Caco-2 (cell line): ENCODE measurements around the gene CBFB. TPM values are rescaled to one million over a fixed set of nuclear protein-coding genes. Genes with fewer than 3 reads are reported as not detected.

ENCODE experiments used
- BruUV-seq: library from RNA; stranded (reverse); fragments of 400-500 nt; replicated peaks from 2 replicates; lab custom pipeline; 2021; lab: Mats Ljungman, UMichigan
- CTCF ChIA-PET: fragments of 300-600 bp; sonication (Branson Sonifier 250); formaldehyde crosslinking; loops from one replicate; lab custom pipeline; 2022; ENCODE audit warnings: antibody characterized with exemption; lab: Charles Lee
- POLR2A ChIA-PET: fragments of 300-600 bp; sonication (Branson Sonifier 250); formaldehyde crosslinking; loops from one replicate; lab custom pipeline; 2022; ENCODE audit warnings: antibody characterized with exemption; lab: Charles Lee
- DNase-seq, 2 experiments: peaks; one replicate each; pipeline versions ENCODE4 v3.0.0 to v3.0.0-alpha.2; 2020 to 2022
- H3K27me3 ChIP-seq: replicated peaks from 2 replicates; pipeline ENCODE4 v1.6.0; 2011; ENCODE audit warnings: low read length; ENCODE audit not compliant: control insufficient read depth, insufficient read depth
- H3K36me3 ChIP-seq: 2 replicates; pipeline ENCODE4 v1.5.1; 2011; ENCODE audit warnings: low read length; ENCODE audit not compliant: control insufficient read depth, insufficient read depth
- H3K4me1 ChIP-seq: fragments of 250-450 bp; sonication (Bioruptor Pico); 2 replicates; pipeline ENCODE4 v1.5.1; 2020; ENCODE audit warnings: mild to moderate bottlenecking
- H3K4me3 ChIP-seq: 2 replicates; pipeline ENCODE4 v1.5.1; 2011; ENCODE audit warnings: low read depth, mild to moderate bottlenecking, control low read depth, low read length
- H3K9me3 ChIP-seq: fragments of 250-450 bp; sonication (Bioruptor Pico); 2 replicates; pipeline ENCODE4 v1.5.1; 2020; ENCODE audit warnings: mild to moderate bottlenecking, moderate library complexity
- H3K27ac Mint-ChIP-seq: one replicate; pipeline ENCODE4 v1.8.0; 2022; ENCODE audit warnings: mixed read lengths; ENCODE audit not compliant: unreplicated experiment
- H3K27me3 Mint-ChIP-seq: one replicate; pipeline ENCODE4 v1.8.0; 2022; ENCODE audit warnings: mixed read lengths; ENCODE audit not compliant: insufficient read depth, unreplicated experiment
- H3K36me3 Mint-ChIP-seq: one replicate; pipeline ENCODE4 v1.8.0; 2022; ENCODE audit warnings: mild to moderate bottlenecking, mixed read lengths; ENCODE audit not compliant: insufficient read depth, unreplicated experiment
- H3K4me1 Mint-ChIP-seq: one replicate; pipeline ENCODE4 v1.8.0; 2022; ENCODE audit warnings: low read depth, mixed read lengths; ENCODE audit not compliant: unreplicated experiment
- H3K4me3 Mint-ChIP-seq: one replicate; pipeline ENCODE4 v1.8.0; 2022; ENCODE audit warnings: mild to moderate bottlenecking, moderate library complexity, mixed read lengths; ENCODE audit not compliant: unreplicated experiment
- H3K9me3 Mint-ChIP-seq: one replicate; pipeline ENCODE4 v1.8.0; 2022; ENCODE audit warnings: mixed read lengths; ENCODE audit not compliant: unreplicated experiment
- CTCF ChIP-seq, 2 experiments: fragments of 200-600 bp in 1 of 2; IDR thresholded peaks; 1 replicate in 1 of 2; 2 replicates in 1 of 2; pipeline versions ENCODE4 v1.5.1 to v1.8.0; 2011 to 2022; ENCODE audit warnings: antibody characterized with exemption in 1 of 2, control low read depth in 1 of 2, inconsistent platforms in 1 of 2, low read depth in 1 of 2, low read length in 1 of 2, mild to moderate bottlenecking in 1 of 2, moderate library complexity in 1 of 2; ENCODE audit not compliant: insufficient read depth in 1 of 2, severe bottlenecking in 1 of 2, unreplicated experiment in 1 of 2
- intact Hi-C: fragments of 100-400 bp; cut with micrococcal nuclease; formaldehyde crosslinking; loops from one replicate; pipeline ENCODE4 v1.10.0; 2022; ENCODE audit not compliant: unreplicated experiment
- total RNA-seq: library from RNA; stranded (reverse); gene quantifications from 2 replicates; pipeline ENCODE4 v1.2.3, GENCODE V29; 2022

The CBFB gene
- total RNA-seq, 1 experiment from 2014 or later: 102 TPM

DNA sequence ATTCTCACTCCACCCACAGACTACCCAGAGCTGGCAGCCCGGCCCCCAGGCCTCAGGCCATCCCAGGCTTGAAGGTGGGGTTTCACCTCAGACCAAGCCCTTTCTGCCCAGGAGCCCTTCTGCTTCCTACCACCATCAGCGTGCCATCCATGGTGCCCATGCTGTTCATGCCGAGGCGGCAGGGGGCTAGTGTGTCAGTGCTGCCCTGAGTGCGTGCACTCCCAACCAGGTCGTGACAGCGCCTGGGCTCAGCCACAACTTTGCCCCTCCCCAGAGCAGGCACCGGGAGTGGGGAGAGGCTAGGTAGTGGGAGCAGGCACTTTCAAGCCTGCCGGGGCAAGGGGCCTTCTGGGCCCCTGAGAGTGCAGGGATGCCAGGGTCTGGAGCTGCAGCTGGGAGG is 113.4 kb downstream of the CBFB start:
- ChIA-PET CTCF (interaction anchor here (0.9 kb wide), 1 partner anchor 28 kb away, joined by 3 read pairs; the partner anchor contains the start of gene NOL3), POLR2A (interaction anchor here (0.6 kb wide), 1 partner anchor 105 kb away, joined by 5 read pairs; no protein-coding TSS in a partner anchor)
- Mint-ChIP-seq H3K4me3 (no peak overlapping the region), H3K9me3 (no peaks in the 10 kb centered on the region), H3K36me3 (peaks cover 84% of the 10 kb centered on the region), H3K27me3 (no peaks in the 10 kb centered on the region), H3K4me1 (no peaks in the 10 kb centered on the region), H3K27ac (no peak overlapping the region)
- DNase-seq: no peak
- TF ChIP-seq CTCF (IDR thresholded peaks at IDR 0.05; ENCODE audit: insufficient read depth in 1 of 2, low read depth in 1 of 2, low read length in 1 of 2, severe bottlenecking in 1 of 2, unreplicated experiment in 1 of 2): no peak
- H3K4me3 ChIP-seq: no peak overlapping the region
- BruUV-seq: no TSS peak
- intact Hi-C loops: no loop called here
- peaks cover 7% of the 10 kb centered on the region for H3K36me3 ChIP-seq
- H3K4me1 ChIP-seq: no peaks in the 10 kb centered on the region
- H3K9me3 ChIP-seq: no peaks in the 10 kb centered on the region
- H3K27me3 ChIP-seq: no peaks in the 10 kb centered on the region

DNA sequence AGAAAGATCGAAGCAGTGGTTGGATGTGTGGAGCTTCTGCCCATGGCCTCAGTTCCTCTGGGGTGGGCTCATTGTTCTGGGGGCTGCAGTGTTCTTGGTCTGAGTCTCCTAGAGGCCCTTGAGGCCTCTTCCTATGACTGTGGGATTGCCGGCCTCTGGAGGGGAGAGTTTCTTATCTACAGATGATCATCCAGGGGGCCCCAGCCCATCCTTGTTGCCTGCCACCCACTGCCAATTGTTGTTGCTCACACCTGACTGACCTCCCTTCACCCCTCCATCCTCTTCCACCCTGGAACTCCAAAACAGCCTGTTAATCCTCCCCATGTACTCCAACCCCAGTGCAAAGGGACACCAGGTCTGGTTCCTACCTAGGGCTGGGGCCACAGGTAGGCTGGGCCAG is 116.0 kb downstream of the CBFB start:
- H3K36me3 Mint-ChIP-seq: peaks cover 82% of the 10 kb centered on the region

GRCh38 chr16:67145746-67146145 is 116.8 kb downstream of the CBFB start:
- H3K9me3 ChIP-seq: no peaks in the 10 kb centered on the region
- ChIA-PET CTCF (interaction anchor here (0.6 to 1.3 kb wide), 2 partner anchors 9 to 28 kb away, joined by 3 read pairs; no protein-coding TSS in a partner anchor), POLR2A (no interaction called here)
- no peaks in the 10 kb centered on the region for H3K9me3 Mint-ChIP-seq
- TF ChIP-seq CTCF (IDR thresholded peaks at IDR 0.05; ENCODE audit: insufficient read depth in 1 of 2, low read depth in 1 of 2, low read length in 1 of 2, severe bottlenecking in 1 of 2, unreplicated experiment in 1 of 2): no peak
- H3K4me3 Mint-ChIP-seq: no peak overlapping the region
- H3K4me3 ChIP-seq: no peak overlapping the region
- no peak for DNase-seq
- no peak overlapping the region for H3K27ac Mint-ChIP-seq
- no peaks in the 10 kb centered on the region for H3K27me3 Mint-ChIP-seq
- H3K4me1 Mint-ChIP-seq: no peaks in the 10 kb centered on the region
- intact Hi-C loops: no loop called here
- H3K27me3 ChIP-seq: no peaks in the 10 kb centered on the region
- peaks cover 79% of the 10 kb centered on the region for H3K36me3 Mint-ChIP-seq
- no TSS peak for BruUV-seq
- H3K4me1 ChIP-seq: no peaks in the 10 kb centered on the region; the same call in 1 of the 2 replicates
- H3K36me3 ChIP-seq: peaks cover 4% of the 10 kb centered on the region

More for the DNA sequence above, 116.0 kb downstream of the CBFB start:
- Histone ChIP-seq H3K9me3 (no peaks in the 10 kb centered on the region), H3K4me1 (no peaks in the 10 kb centered on the region; the same call in 1 of the 2 replicates), H3K4me3 (no peak overlapping the region), H3K27me3 (no peaks in the 10 kb centered on the region), H3K36me3 (peaks cover 7% of the 10 kb centered on the region)
- no peak for DNase-seq
- Mint-ChIP-seq H3K9me3 (no peaks in the 10 kb centered on the region), H3K27ac (no peak overlapping the region), H3K4me1 (no peaks in the 10 kb centered on the region), H3K27me3 (no peaks in the 10 kb centered on the region), H3K4me3 (no peak overlapping the region)
- BruUV-seq: no TSS peak
- TF ChIP-seq CTCF (IDR thresholded peaks at IDR 0.05; ENCODE audit: insufficient read depth in 1 of 2, low read depth in 1 of 2, low read length in 1 of 2, severe bottlenecking in 1 of 2, unreplicated experiment in 1 of 2): no peak
- ChIA-PET POLR2A (no interaction called here), CTCF (interaction anchor here (1.3 kb wide), 1 partner anchor 10 kb away, joined by 3 read pairs; no protein-coding TSS in a partner anchor)
- intact Hi-C loops: no loop called here
